Hepatocyte (in vitro differentiated cells): ENCODE measurements around the gene SP100. TPM values are rescaled to one million over a fixed set of nuclear protein-coding genes. Genes with fewer than 3 reads are reported as not detected.

Experiments
- DNase-seq: peaks from one replicate; pipeline ENCODE4 v3.0.0-alpha.2; 2016; ENCODE audit warnings: low spot score
- H2AFZ ChIP-seq: fragments of 200-600 bp; sonication (generic); 2 replicates; pipeline ENCODE4 v1.6.0; 2016; ENCODE audit warnings: antibody characterized with exemption, mild to moderate bottlenecking
- H3K27ac ChIP-seq: fragments of 200-600 bp; sonication (generic); 2 replicates; pipeline ENCODE4 v1.5.1; 2016; ENCODE audit warnings: mild to moderate bottlenecking
- H3K27me3 ChIP-seq: fragments of 200-600 bp; sonication (generic); 2 replicates; pipeline ENCODE4 v1.6.1; 2016
- H3K36me3 ChIP-seq: fragments of 200-600 bp; sonication (generic); replicated peaks from 2 replicates; pipeline ENCODE4 v1.5.1; 2016; ENCODE audit warnings: low read depth; ENCODE audit not compliant: insufficient read depth
- H3K4me1 ChIP-seq: fragments of 200-600 bp; sonication (generic); 2 replicates; pipeline ENCODE4 v1.5.1; 2016; ENCODE audit warnings: mild to moderate bottlenecking, moderate library complexity; ENCODE audit not compliant: insufficient read depth
- H3K4me2 ChIP-seq: fragments of 200-600 bp; sonication (generic); 2 replicates; pipeline ENCODE4 v1.6.0; 2016
- H3K4me3 ChIP-seq: fragments of 200-600 bp; sonication (generic); 2 replicates; pipeline ENCODE4 v1.5.1; 2016; ENCODE audit warnings: mild to moderate bottlenecking
- H3K79me2 ChIP-seq: fragments of 200-600 bp; sonication (generic); 2 replicates; pipeline ENCODE4 v1.6.0; 2017; ENCODE audit warnings: mild to moderate bottlenecking
- H3K9me2 ChIP-seq: fragments of 200-600 bp; sonication (generic); replicated peaks from 2 replicates; pipeline ENCODE4 v1.6.0; 2017; ENCODE audit warnings: mild to moderate bottlenecking; ENCODE audit not compliant: insufficient read depth
- H3K9me3 ChIP-seq: fragments of 200-600 bp; sonication (generic); 2 replicates; pipeline ENCODE4 v1.5.1; 2016; ENCODE audit warnings: low read depth, mild to moderate bottlenecking
- H4K20me1 ChIP-seq: fragments of 200-600 bp; sonication (generic); 2 replicates; pipeline ENCODE4 v1.6.0; 2016; ENCODE audit warnings: mild to moderate bottlenecking; ENCODE audit not compliant: insufficient read depth, poor library complexity, severe bottlenecking
- EZH2 ChIP-seq: fragments of 200-600 bp; sonication (generic); IDR thresholded peaks from 2 replicates; pipeline ENCODE4 v1.6.1; 2016; ENCODE audit warnings: antibody characterized with exemption, mild to moderate bottlenecking, borderline replicate concordance
- EZH2phosphoT487 ChIP-seq: fragments of 200-600 bp; sonication (generic); IDR thresholded peaks from one replicate; pipeline ENCODE4 v1.6.1; 2018; ENCODE audit warnings: antibody characterized with exemption, mild to moderate bottlenecking, low read depth, moderate library complexity; ENCODE audit not compliant: unreplicated experiment, severe bottlenecking
- WGBS: methylation state at CpG from one replicate; pipeline ENCODE4 v1.1.6; 2016; ENCODE audit warnings: low lambda C conversion rate; ENCODE audit errors: missing lambda C conversion rate; 5-methylcytosine and 5-hydroxymethylcytosine counted together
- polyA plus RNA-seq: library from polyadenylated mRNA; unstranded; fragments of >200 nt; fragmentation: Nextera tagmentation; extraction: Ambion mirVana; gene quantifications from 2 replicates; pipeline ENCODE4 v1.2.1, GENCODE V29; 2016
- small RNA-seq: library from RNA; depleted of rRNA; stranded (forward); fragments of <200 nt; gene quantifications from one replicate; pipeline ENCODE3, GENCODE V24; 2014
- total RNA-seq: library from RNA; depleted of rRNA; stranded (reverse); fragments of >200 nt; gene quantifications from 2 replicates; pipeline ENCODE4 v1.2.3, GENCODE V29; 2014
- TF ChIP-seq, protein P1 (sequence below): fragments of 200-600 bp; sonication (generic); IDR thresholded peaks from 2 replicates; pipeline ENCODE4 v1.5.1; 2016; ENCODE audit warnings: antibody characterized with exemption, mild to moderate bottlenecking; ENCODE audit not compliant: poor library complexity

The SP100 gene
- total and polyA plus RNA-seq, 2 experiments from 2014 or later, result 30.5 to 42.2 TPM

GRCh38 chr2:230591850-230592249 is 175.8 kb downstream of the SP100 start:
- Histone ChIP-seq H3K4me1 (no peaks in the 10 kb centered on the region), H3K79me2 (no peaks in the 10 kb centered on the region), H3K9me3 (no peaks in the 10 kb centered on the region), H3K36me3 (no peaks in the 10 kb centered on the region), H3K27me3 (no peaks in the 10 kb centered on the region), H3K27ac (no peak overlapping the region), H3K9me2 (no peaks in the 10 kb centered on the region), H4K20me1 (no peaks in the 10 kb centered on the region), H3K4me2 (no peak overlapping the region), H2AFZ (no peak overlapping the region), H3K4me3 (no peak overlapping the region)
- DNase-seq, result no peak
- 91% methylated on average over 6 of the region's 6 CpGs for WGBS
- TF ChIP-seq EZH2phosphoT487, result no peak
- TF ChIP-seq, protein P1, sequence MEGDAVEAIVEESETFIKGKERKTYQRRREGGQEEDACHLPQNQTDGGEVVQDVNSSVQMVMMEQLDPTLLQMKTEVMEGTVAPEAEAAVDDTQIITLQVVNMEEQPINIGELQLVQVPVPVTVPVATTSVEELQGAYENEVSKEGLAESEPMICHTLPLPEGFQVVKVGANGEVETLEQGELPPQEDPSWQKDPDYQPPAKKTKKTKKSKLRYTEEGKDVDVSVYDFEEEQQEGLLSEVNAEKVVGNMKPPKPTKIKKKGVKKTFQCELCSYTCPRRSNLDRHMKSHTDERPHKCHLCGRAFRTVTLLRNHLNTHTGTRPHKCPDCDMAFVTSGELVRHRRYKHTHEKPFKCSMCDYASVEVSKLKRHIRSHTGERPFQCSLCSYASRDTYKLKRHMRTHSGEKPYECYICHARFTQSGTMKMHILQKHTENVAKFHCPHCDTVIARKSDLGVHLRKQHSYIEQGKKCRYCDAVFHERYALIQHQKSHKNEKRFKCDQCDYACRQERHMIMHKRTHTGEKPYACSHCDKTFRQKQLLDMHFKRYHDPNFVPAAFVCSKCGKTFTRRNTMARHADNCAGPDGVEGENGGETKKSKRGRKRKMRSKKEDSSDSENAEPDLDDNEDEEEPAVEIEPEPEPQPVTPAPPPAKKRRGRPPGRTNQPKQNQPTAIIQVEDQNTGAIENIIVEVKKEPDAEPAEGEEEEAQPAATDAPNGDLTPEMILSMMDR, result no peak

GRCh38 chr2:230592775-230593174 is 176.8 kb downstream of the SP100 start:
- TF ChIP-seq EZH2 (no peak), EZH2phosphoT487 (no peak)
- TF ChIP-seq, protein P1, result no peak
- H3K27me3 ChIP-seq, result no peaks in the 10 kb centered on the region
- H3K9me3 ChIP-seq, result no peaks in the 10 kb centered on the region
- DNase-seq, result no peak
- H2AFZ ChIP-seq, result no peak overlapping the region
- H4K20me1 ChIP-seq, result no peaks in the 10 kb centered on the region
- no peak overlapping the region for H3K27ac ChIP-seq
- no peak overlapping the region for H3K4me2 ChIP-seq
- WGBS, result 89% methylated on average over 4 of the region's 4 CpGs
- H3K4me3 ChIP-seq, result no peak overlapping the region
- H3K4me1 ChIP-seq, result no peaks in the 10 kb centered on the region
- no peaks in the 10 kb centered on the region for H3K36me3 ChIP-seq
- H3K79me2 ChIP-seq, result no peaks in the 10 kb centered on the region
- H3K9me2 ChIP-seq, result no peaks in the 10 kb centered on the region

Small RNAs within 50 kb of the gene (small RNA-seq; reads per million reads assigned to genes)
- gene HMGB1P3, result not detected
- not detected for gene RN7SL834P
- not detected for gene RNU6-451P

Other genes starting within 250 kb of the SP100 start
- gene SP110, start 196.2 kb upstream of the SP100 start, total RNA-seq, result 5.1 and 15.9 TPM in 2 replicates
- 10.9 and 14.5 TPM in 2 replicates for gene SP110, start 196.2 kb upstream of the SP100 start, polyA plus RNA-seq
- 0.08 and 0.53 TPM in 2 replicates for gene SP140, start 190.5 kb upstream of the SP100 start, total RNA-seq
- gene SP140, start 190.5 kb upstream of the SP100 start, polyA plus RNA-seq, result 0.40 and 0.51 TPM in 2 replicates
- 4.0 and 8.1 TPM in 2 replicates for gene SP140L, start 89.0 kb upstream of the SP100 start, total RNA-seq
- 7.1 and 11.5 TPM in 2 replicates for gene SP140L, start 89.0 kb upstream of the SP100 start, polyA plus RNA-seq